H1 (cell line): ENCODE results near the gene PUDP. TPM values are rescaled to one million over a fixed set of nuclear protein-coding genes. Genes with fewer than 3 reads are reported as not detected.

Source experiments
- CTCF ChIA-PET: fragments of 300-600 bp; sonication (Branson Sonifier 250); formaldehyde crosslinking; loops from one replicate; lab custom pipeline; 2021; ENCODE audit not compliant: partially characterized antibody; lab: Charles Lee
- POLR2A ChIA-PET: fragments of 300-600 bp; sonication (Branson Sonifier 250); formaldehyde crosslinking; loops from one replicate; lab custom pipeline; 2021; ENCODE audit warnings: inconsistent platforms; ENCODE audit not compliant: partially characterized antibody; lab: Charles Lee
- DNase-seq, 2 experiments: peaks; one replicate each; pipeline versions ENCODE4 v3.0.0 to v3.0.0-alpha.2; 2010 to 2022; ENCODE audit warnings: low spot score in 2 of 2, low read depth in 1 of 2, mixed read lengths in 1 of 2
- FAIRE-seq: peaks from 2 replicates; lab custom pipeline; 2011; peaks lifted over from hg19 to GRCh38; lab: Jason Lieb, UNC
- H2AFZ ChIP-seq: 2 replicates; pipeline ENCODE4 v1.8.1; 2012; ENCODE audit warnings: low read length, inconsistent platforms
- H2AK5ac ChIP-seq: 2 replicates; pipeline ENCODE4 v1.6.1; 2013; ENCODE audit warnings: low read depth, low read length
- H2BK120ac ChIP-seq: replicated peaks from 2 replicates; pipeline ENCODE3; 2013; ENCODE audit warnings: low read depth, low read length, inconsistent platforms
- H2BK12ac ChIP-seq: 2 replicates; pipeline ENCODE4 v1.6.1; 2013; ENCODE audit warnings: low read depth, low read length
- H2BK15ac ChIP-seq: 2 replicates; pipeline ENCODE4 v1.6.1; 2013; ENCODE audit warnings: low read length
- H2BK20ac ChIP-seq: 2 replicates; pipeline ENCODE4 v1.6.1; 2013; ENCODE audit warnings: low read length
- H2BK5ac ChIP-seq: 2 replicates; pipeline ENCODE4 v1.6.1; 2013; ENCODE audit warnings: low read depth, low read length
- H3K14ac ChIP-seq: 2 replicates; pipeline ENCODE4 v1.6.1; 2013; ENCODE audit warnings: inconsistent platforms; ENCODE audit not compliant: insufficient read length
- H3K18ac ChIP-seq: 2 replicates; pipeline ENCODE4 v1.6.1; 2013; ENCODE audit warnings: low read length; ENCODE audit errors: extremely low read depth
- H3K23ac ChIP-seq: 2 replicates; pipeline ENCODE4 v1.6.1; 2013; ENCODE audit warnings: inconsistent platforms; ENCODE audit not compliant: insufficient read length
- H3K23me2 ChIP-seq: 2 replicates; pipeline ENCODE4 v1.6.1; 2013; ENCODE audit warnings: low read depth, low read length
- H3K27ac ChIP-seq: 2 replicates; pipeline ENCODE4 v1.6.1; 2011; ENCODE audit warnings: low read depth, low read length, inconsistent platforms
- H3K27me3 ChIP-seq, 4 experiments: replicated peaks in 1 of 4; 1 replicate in 1 of 4; 2 replicates in 3 of 4; pipeline versions ENCODE4 v1.6.1 to v1.8.1; 2011 to 2013; ENCODE audit warnings: low read length in 3 of 4, mild to moderate bottlenecking in 3 of 4, inconsistent platforms in 2 of 4, mixed read lengths in 2 of 4, moderate library complexity in 1 of 4; ENCODE audit not compliant: control insufficient read depth in 3 of 4, insufficient read depth in 3 of 4; ENCODE audit errors: extremely low read depth in 1 of 4
- H3K36me3 ChIP-seq, 4 experiments: 2 replicates each; pipeline versions ENCODE4 v1.6.1 to v1.8.1; 2011 to 2013; ENCODE audit warnings: mild to moderate bottlenecking in 4 of 4, low read length in 3 of 4, moderate library complexity in 2 of 4, control low read depth in 1 of 4, inconsistent platforms in 1 of 4; ENCODE audit not compliant: insufficient read depth in 4 of 4, control insufficient read depth in 2 of 4
- H3K4ac ChIP-seq: replicated peaks from 2 replicates; pipeline ENCODE3; 2013; ENCODE audit warnings: low read length, low read depth, mixed read lengths, inconsistent platforms; ENCODE audit not compliant: insufficient read length
- H3K4me1 ChIP-seq, 4 experiments: replicated peaks in 1 of 4; 1 replicate in 1 of 4; 2 replicates in 3 of 4; pipeline versions ENCODE4 v1.6.1 to v1.8.1; 2011 to 2013; ENCODE audit warnings: low read length in 3 of 4, inconsistent platforms in 2 of 4, mixed read lengths in 1 of 4; ENCODE audit not compliant: insufficient read depth in 4 of 4, control insufficient read depth in 3 of 4
- H3K4me2 ChIP-seq, 2 experiments: 2 replicates each; pipeline versions ENCODE4 v1.6.1 to v1.8.1; 2011 to 2013; ENCODE audit warnings: low read depth in 2 of 2, low read length in 2 of 2, control low read depth in 1 of 2, inconsistent platforms in 1 of 2, mild to moderate bottlenecking in 1 of 2; ENCODE audit not compliant: insufficient read depth in 1 of 2
- H3K4me3 ChIP-seq, 4 experiments: fragments of 200-600, 300-600 bp in 1 of 4; sonication (generic), shearing (Covaris generic), sonication (Bioruptor Twin) in 1 of 4; 2 replicates each; pipeline versions ENCODE4 v1.5.1 to v1.8.1; 2011 to 2016; ENCODE audit warnings: low read length in 4 of 4, low read depth in 3 of 4, control low read depth in 2 of 4, inconsistent platforms in 2 of 4, mild to moderate bottlenecking in 2 of 4, mixed read lengths in 1 of 4, moderate library complexity in 1 of 4; ENCODE audit not compliant: insufficient read depth in 2 of 4; ENCODE audit errors: extremely low read depth in 1 of 4
- H3K56ac ChIP-seq: replicated peaks from 2 replicates; pipeline ENCODE3; 2013; ENCODE audit warnings: low read depth, mild to moderate bottlenecking, mixed read lengths, low read length, inconsistent platforms; ENCODE audit not compliant: insufficient read length
- H3K79me1 ChIP-seq: 2 replicates; pipeline ENCODE4 v1.6.1; 2013; ENCODE audit warnings: low read depth, low read length, control low read depth
- H3K79me2 ChIP-seq, 2 experiments: 2 replicates each; pipeline versions ENCODE4 v1.6.1 to v1.8.1; 2012 to 2013; ENCODE audit warnings: low read length in 2 of 2, mild to moderate bottlenecking in 2 of 2, inconsistent platforms in 1 of 2; ENCODE audit not compliant: insufficient read depth in 2 of 2, control insufficient read depth in 1 of 2
- H3K9ac ChIP-seq, 4 experiments: replicated peaks in 1 of 4; 1 replicate in 1 of 4; 2 replicates in 3 of 4; pipeline versions ENCODE4 v1.6.1 to v1.8.1; 2011 to 2013; ENCODE audit warnings: low read depth in 3 of 4, low read length in 3 of 4, control low read depth in 2 of 4, mild to moderate bottlenecking in 2 of 4, moderate library complexity in 2 of 4, inconsistent platforms in 1 of 4; ENCODE audit errors: extremely low read depth in 1 of 4
- H3K9me3 ChIP-seq, 2 experiments: 2 replicates each; pipeline versions ENCODE4 v1.6.1 to v1.8.1; 2012 to 2013; ENCODE audit warnings: mild to moderate bottlenecking in 2 of 2, moderate library complexity in 2 of 2, control low read depth in 1 of 2, inconsistent platforms in 1 of 2, low read depth in 1 of 2, low read length in 1 of 2, mixed read lengths in 1 of 2; ENCODE audit not compliant: insufficient read depth in 2 of 2
- H4K20me1 ChIP-seq, 2 experiments: replicated peaks in 1 of 2; 2 replicates each; pipeline versions ENCODE3 to v1.8.1; 2011 to 2013; ENCODE audit warnings: inconsistent platforms in 2 of 2, low read length in 2 of 2, mild to moderate bottlenecking in 1 of 2; ENCODE audit not compliant: insufficient read depth in 2 of 2, control insufficient read depth in 1 of 2
- H4K5ac ChIP-seq: 2 replicates; pipeline ENCODE4 v1.6.1; 2013; ENCODE audit warnings: low read length, low read depth, mixed read lengths, inconsistent platforms; ENCODE audit not compliant: insufficient read length
- H4K8ac ChIP-seq: 2 replicates; pipeline ENCODE4 v1.8.0; 2013; ENCODE audit warnings: mild to moderate bottlenecking, moderate library complexity, low read length, inconsistent platforms; ENCODE audit not compliant: insufficient read depth; ENCODE audit errors: extremely low read depth
- H4K91ac ChIP-seq: replicated peaks from 2 replicates; pipeline ENCODE3; 2013; ENCODE audit warnings: low read length, mixed read lengths, inconsistent platforms; ENCODE audit not compliant: insufficient read length
- GABPA ChIP-seq: IDR thresholded peaks from 2 replicates; pipeline ENCODE4 v1.6.1; 2011; ENCODE audit warnings: mild to moderate bottlenecking, low read length, moderate library complexity, borderline replicate concordance; ENCODE audit not compliant: insufficient read depth
- HDAC2 ChIP-seq, 2 experiments: fragments of 300-600 bp in 1 of 2; sonication (generic) in 1 of 2; IDR thresholded peaks; 2 replicates each; pipeline ENCODE4 v1.6.1; 2011 to 2012; ENCODE audit warnings: low read depth in 2 of 2, low read length in 2 of 2, mild to moderate bottlenecking in 2 of 2, moderate library complexity in 2 of 2, borderline replicate concordance in 1 of 2, inconsistent platforms in 1 of 2
- PHF8 ChIP-seq: fragments of 200-600 bp; sonication (generic); conservative IDR thresholded peaks from 2 replicates; pipeline ENCODE4 v1.7.1; 2012; ENCODE audit warnings: low read depth, mild to moderate bottlenecking, inconsistent platforms, low read length, moderate library complexity
- WGBS, 2 experiments: shearing (Covaris generic) in 1 of 2; methylation state at CpG; one replicate each; pipeline versions ENCODE4 v1.1.6 to v1.1.7; 2013 to 2015; ENCODE audit warnings: low lambda C conversion rate in 2 of 2, mixed read lengths in 2 of 2, inconsistent platforms in 1 of 2, low coverage in 1 of 2, missing lambda C conversion rate in 1 of 2; ENCODE audit not compliant: insufficient replicate concordance in 2 of 2, insufficient coverage in 1 of 2, insufficient read length in 1 of 2; ENCODE audit errors: extremely low coverage in 1 of 2, missing lambda C conversion rate in 1 of 2; 5-methylcytosine and 5-hydroxymethylcytosine counted together
- polyA plus RNA-seq, 7 experiments: library from polyadenylated mRNA; depleted of rRNA in 3 of 7; stranded (reverse) in 5 of 7; unstranded in 2 of 7; fragments of >200 nt in 5 of 7; fragments of 200-250 nt in 2 of 7; gene quantifications; 1 replicate in 5 of 7; 2 replicates in 1 of 7; 4 replicates in 1 of 7; pipeline versions ENCODE4 v1.2.1 to v1.2.3, GENCODE V29; 2011 to 2013; ENCODE audit warnings: missing spikeins in 2 of 7, mixed read lengths in 2 of 7
- total RNA-seq: library from RNA; stranded (reverse); fragmentation: NEBNext Ultra II Directional; extraction: Animal tissue kit (Norgen Biotek cat#: 25700); gene quantifications from 2 replicates; pipeline ENCODE4 v1.2.1, GENCODE V29; 2021

Gene PUDP
- total and polyA plus RNA-seq, 2 of the 8 experiments (the other 6 are each of a cell fraction or from before 2014, with no cell fraction given) = 27.2 to 30.2 TPM

DNA sequence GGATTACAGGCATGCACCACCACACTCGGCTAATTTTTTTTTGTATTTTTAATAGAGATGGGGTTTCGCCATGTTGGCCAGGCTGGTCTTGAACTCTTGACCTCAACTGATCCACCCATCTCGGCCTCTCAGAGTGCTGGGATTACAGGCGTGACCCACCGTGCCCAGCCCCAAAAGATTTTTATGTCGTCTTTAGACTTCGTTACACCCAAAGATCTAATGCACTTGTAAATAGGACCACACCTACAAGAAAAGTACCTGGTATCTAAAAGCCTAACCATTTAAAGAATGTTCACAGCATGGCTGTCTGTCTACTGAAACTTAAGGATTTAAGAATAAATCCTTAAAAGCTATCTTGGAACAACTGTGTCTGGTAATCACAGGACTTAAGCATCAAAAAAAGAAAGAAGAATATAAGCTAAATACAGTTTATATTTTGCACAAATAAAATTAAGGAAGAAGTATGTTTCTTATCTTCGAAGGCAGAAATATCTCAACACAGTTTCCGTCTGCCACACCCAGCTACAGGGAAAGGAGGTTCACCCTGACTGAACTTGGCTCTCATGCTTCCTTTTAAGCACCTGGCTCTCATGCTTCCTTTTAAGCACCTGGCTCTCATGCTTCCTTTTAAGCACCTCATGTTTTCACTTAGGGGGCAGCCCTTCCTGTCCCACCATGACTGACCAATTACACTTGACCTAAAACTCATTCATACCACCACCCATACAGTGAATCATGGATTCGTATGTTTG, 92.4 kb downstream of the PUDP start:
- H2AK5ac ChIP-seq = no peak overlapping the region
- no peak overlapping the region for H3K27ac ChIP-seq
- no peak overlapping the region for H2BK15ac ChIP-seq

More for the DNA sequence above, 92.4 kb downstream of the PUDP start:
- no peak overlapping the region for H3K23ac ChIP-seq
- no peak overlapping the region for H2BK20ac ChIP-seq
- no peaks in the 10 kb centered on the region for H3K36me3 ChIP-seq
- no peaks in the 10 kb centered on the region for H3K9me3 ChIP-seq
- 97% methylated on average over 9 of the region's 10 CpGs; no CpG with 5 or more reads in 1 of the 2 experiments for WGBS, 2 experiments
- no peaks in the 10 kb centered on the region for H3K23me2 ChIP-seq
- no peaks in the 10 kb centered on the region for H3K79me2 ChIP-seq
- no peak overlapping the region for H2BK5ac ChIP-seq
- no peak overlapping the region for H4K8ac ChIP-seq
- H2BK12ac ChIP-seq = no peak overlapping the region
- H3K79me1 ChIP-seq = no peaks in the 10 kb centered on the region
- H3K9ac ChIP-seq = no peak overlapping the region
- no peak overlapping the region for H3K4me2 ChIP-seq
- no peak overlapping the region for H4K91ac ChIP-seq
- TF ChIP-seq PHF8 (no peak), GABPA (no peak), HDAC2 (IDR thresholded peaks at IDR 0.05; ENCODE audit: borderline replicate concordance in 1 of 2, low read depth in 2 of 2, low read length in 2 of 2) (no peak)
- FAIRE-seq (no peak), DNase-seq (no peak)
- H3K4me1 ChIP-seq = no peaks in the 10 kb centered on the region
- ChIA-PET CTCF (interaction anchor here (0.5 kb wide), 1 partner anchor 152 kb away, joined by 4 read pairs; no protein-coding TSS in a partner anchor), POLR2A (no interaction called here)
- no peak overlapping the region for H3K14ac ChIP-seq
- no peaks in the 10 kb centered on the region for H3K27me3 ChIP-seq
- no peak overlapping the region for H2AFZ ChIP-seq
- no peaks in the 10 kb centered on the region for H4K20me1 ChIP-seq
- no peak overlapping the region for H4K5ac ChIP-seq
- no peak overlapping the region for H2BK120ac ChIP-seq
- no peak overlapping the region for H3K4me3 ChIP-seq
- H3K4ac ChIP-seq = no peak overlapping the region
- no peak overlapping the region for H3K18ac ChIP-seq
- no peak overlapping the region for H3K56ac ChIP-seq
